Upper lobe of right lung (tissue), 1 donor: Measurements from ENCODE around the gene CRACDL. TPM values are rescaled to one million over a fixed set of nuclear protein-coding genes. Genes with fewer than 3 reads are reported as not detected.
A peak's percentile ranks its signal among the peaks of the same experiment; 100 is the strongest.

Experiments used
- ATAC-seq: fragments of 200-7000 bp; cut with Tn5 transposase; one replicate; pipeline ENCODE4 v1.9.1; 2020; ENCODE audit warnings: mild to moderate bottlenecking, moderate library complexity
- DNase-seq: peaks from one replicate; pipeline ENCODE4 v3.0.0-alpha.2; 2020
- H3K27ac ChIP-seq: fragments of 200-600 bp; one replicate; pipeline ENCODE4 v1.8.0; 2022
- H3K27me3 ChIP-seq: fragments of 200-600 bp; one replicate; pipeline ENCODE4 v1.8.0; 2022; ENCODE audit warnings: mild to moderate bottlenecking
- H3K36me3 ChIP-seq: fragments of 200-600 bp; one replicate; pipeline ENCODE4 v1.8.0; 2022
- H3K4me1 ChIP-seq: fragments of 200-600 bp; one replicate; pipeline ENCODE4 v1.8.0; 2022
- H3K4me3 ChIP-seq: fragments of 200-600 bp; one replicate; pipeline ENCODE4 v1.8.0; 2022; ENCODE audit warnings: mild to moderate bottlenecking
- H3K9me3 ChIP-seq: fragments of 200-600 bp; one replicate; pipeline ENCODE4 v1.8.0; 2022
- CTCF ChIP-seq: fragments of 200-600 bp; IDR thresholded peaks from one replicate; pipeline ENCODE4 v1.8.0; 2022; ENCODE audit warnings: antibody characterized with exemption
- intact Hi-C: fragments of 100-400 bp; cut with DNase I; formaldehyde crosslinking; loops from one replicate; pipeline ENCODE4 v1.11.0; 2022
- total RNA-seq: library from RNA; stranded (reverse); fragmentation: NEBNext Ultra II Directional; extraction: Animal tissue kit (Norgen Biotek cat#: 25700); gene quantifications from one replicate; pipeline ENCODE4 v1.2.1, GENCODE V29; 2021
- donor health status: DM: no; HTN: yes; CAD: no; lungs with severe emphysema.

The CRACDL gene
- total RNA-seq, 1 donor from 2014 or later, result 33.3 TPM

- H3K27me3 ChIP-seq, result no peaks in the 10 kb centered on the region
- H3K9me3 ChIP-seq, result no peaks in the 10 kb centered on the region
- H3K27ac ChIP-seq, result no peak overlapping the region
- DNase-seq (no peak), ATAC-seq (no peak)
- H3K36me3 ChIP-seq, result no peaks in the 10 kb centered on the region
- no peak for TF ChIP-seq CTCF
- intact Hi-C loops, result loop anchor here (10.0 kb wide), 1 partner anchor 103 kb away; no protein-coding TSS in a partner anchor
- no peak overlapping the region for H3K4me3 ChIP-seq
- H3K4me1 ChIP-seq, result peaks cover 26% of the 10 kb centered on the region
Observed at GRCh38 chr2:98827625-98828368, 108.2 kb downstream of the CRACDL start.

GRCh38 chr2:98826856-98827255 lies 109.2 kb downstream of the CRACDL start:
- no peak for ATAC-seq
- no peak for DNase-seq
- Histone ChIP-seq H3K9me3 (no peaks in the 10 kb centered on the region), H3K4me1 (peaks cover 16% of the 10 kb centered on the region), H3K4me3 (no peak overlapping the region), H3K27me3 (no peaks in the 10 kb centered on the region), H3K27ac (no peak overlapping the region), H3K36me3 (no peaks in the 10 kb centered on the region)
- no peak for TF ChIP-seq CTCF
- intact Hi-C loops, result loop anchor here (10.0 kb wide), 1 partner anchor 102 kb away; no protein-coding TSS in a partner anchor

GRCh38 chr2:98825858-98826257 lies 110.2 kb downstream of the CRACDL start:
- no peaks in the 10 kb centered on the region for H3K27me3 ChIP-seq
- no peak for TF ChIP-seq CTCF
- no peak for ATAC-seq
- DNase-seq, result no peak
- peaks cover 13% of the 10 kb centered on the region for H3K4me1 ChIP-seq
- no peaks in the 10 kb centered on the region for H3K9me3 ChIP-seq
- intact Hi-C loops, result loop anchor here (10.0 kb wide), 1 partner anchor 101 kb away; no protein-coding TSS in a partner anchor
- no peaks in the 10 kb centered on the region for H3K36me3 ChIP-seq
- H3K4me3 ChIP-seq, result no peak overlapping the region
- no peak overlapping the region for H3K27ac ChIP-seq

GRCh38 chr2:98825404-98825803 lies 110.6 kb downstream of the CRACDL start:
- TF ChIP-seq CTCF, result no peak
- no peak for ATAC-seq
- H3K27ac ChIP-seq, result no peak overlapping the region

GRCh38 chr2:98825020-98825350 lies 111.0 kb downstream of the CRACDL start:
- ATAC-seq, result no peak
- Histone ChIP-seq H3K36me3 (no peaks in the 10 kb centered on the region), H3K27ac (peak overlapping the region; percentile 75), H3K9me3 (no peaks in the 10 kb centered on the region), H3K4me1 (peaks cover 13% of the 10 kb centered on the region), H3K27me3 (no peaks in the 10 kb centered on the region), H3K4me3 (no peak overlapping the region)
- no peak for DNase-seq
- TF ChIP-seq CTCF, result no peak
- intact Hi-C loops, result loop anchor here (10.0 kb wide), 1 partner anchor 100 kb away; no protein-coding TSS in a partner anchor

More at GRCh38 chr2:98825404-98825803, 110.6 kb downstream of the CRACDL start:
- Histone ChIP-seq H3K9me3 (no peaks in the 10 kb centered on the region), H3K27me3 (no peaks in the 10 kb centered on the region), H3K36me3 (no peaks in the 10 kb centered on the region), H3K4me3 (no peak overlapping the region), H3K4me1 (peaks cover 13% of the 10 kb centered on the region)
- intact Hi-C loops, result loop anchor here (10.0 kb wide), 1 partner anchor 101 kb away; no protein-coding TSS in a partner anchor
- DNase-seq, result no peak
